ENCODE data around the gene DHRS11. TPM values are rescaled to one million over a fixed set of nuclear protein-coding genes. Genes with fewer than 3 reads are reported as not detected.

DHRS11 gene
- polyA plus RNA-seq, 1 donor from 2014 or later = 18.6 TPM

GRCh38 chr17:36576793-36577192, 14.9 kb upstream of the DHRS11 start (continued):
- TF ChIP-seq, protein P1, sequence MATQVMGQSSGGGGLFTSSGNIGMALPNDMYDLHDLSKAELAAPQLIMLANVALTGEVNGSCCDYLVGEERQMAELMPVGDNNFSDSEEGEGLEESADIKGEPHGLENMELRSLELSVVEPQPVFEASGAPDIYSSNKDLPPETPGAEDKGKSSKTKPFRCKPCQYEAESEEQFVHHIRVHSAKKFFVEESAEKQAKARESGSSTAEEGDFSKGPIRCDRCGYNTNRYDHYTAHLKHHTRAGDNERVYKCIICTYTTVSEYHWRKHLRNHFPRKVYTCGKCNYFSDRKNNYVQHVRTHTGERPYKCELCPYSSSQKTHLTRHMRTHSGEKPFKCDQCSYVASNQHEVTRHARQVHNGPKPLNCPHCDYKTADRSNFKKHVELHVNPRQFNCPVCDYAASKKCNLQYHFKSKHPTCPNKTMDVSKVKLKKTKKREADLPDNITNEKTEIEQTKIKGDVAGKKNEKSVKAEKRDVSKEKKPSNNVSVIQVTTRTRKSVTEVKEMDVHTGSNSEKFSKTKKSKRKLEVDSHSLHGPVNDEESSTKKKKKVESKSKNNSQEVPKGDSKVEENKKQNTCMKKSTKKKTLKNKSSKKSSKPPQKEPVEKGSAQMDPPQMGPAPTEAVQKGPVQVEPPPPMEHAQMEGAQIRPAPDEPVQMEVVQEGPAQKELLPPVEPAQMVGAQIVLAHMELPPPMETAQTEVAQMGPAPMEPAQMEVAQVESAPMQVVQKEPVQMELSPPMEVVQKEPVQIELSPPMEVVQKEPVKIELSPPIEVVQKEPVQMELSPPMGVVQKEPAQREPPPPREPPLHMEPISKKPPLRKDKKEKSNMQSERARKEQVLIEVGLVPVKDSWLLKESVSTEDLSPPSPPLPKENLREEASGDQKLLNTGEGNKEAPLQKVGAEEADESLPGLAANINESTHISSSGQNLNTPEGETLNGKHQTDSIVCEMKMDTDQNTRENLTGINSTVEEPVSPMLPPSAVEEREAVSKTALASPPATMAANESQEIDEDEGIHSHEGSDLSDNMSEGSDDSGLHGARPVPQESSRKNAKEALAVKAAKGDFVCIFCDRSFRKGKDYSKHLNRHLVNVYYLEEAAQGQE (IDR thresholded peaks at IDR 0.05; ENCODE audit: borderline replicate concordance) = no peak

DNA sequence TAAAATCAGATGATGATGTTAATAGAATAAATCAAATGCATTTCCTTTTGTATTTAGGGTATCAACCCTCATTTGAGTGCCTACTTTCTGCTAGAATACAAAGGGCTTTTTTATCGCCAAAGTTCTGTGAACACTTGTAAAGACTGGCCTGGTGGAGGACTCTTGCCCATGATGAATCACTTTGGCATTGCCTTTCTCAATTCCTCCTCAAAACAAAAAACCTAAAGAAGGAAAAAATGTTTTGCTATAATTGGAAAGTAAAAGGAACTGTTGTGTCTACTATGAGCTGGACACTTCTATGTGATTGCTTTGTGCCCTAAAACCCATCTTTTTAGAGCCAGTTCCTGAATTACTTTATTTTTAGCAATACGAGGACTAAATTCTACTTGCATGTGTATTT, 13.0 kb upstream of the DHRS11 start:
- H3K27ac ChIP-seq (ENCODE audit: low read length) = no peak overlapping the region
- H3K36me3 ChIP-seq (ENCODE audit: insufficient read depth, low read length) = no peaks in the 10 kb centered on the region
- no peak overlapping the region for H3K4me2 ChIP-seq (ENCODE audit: low read length)
- no peaks in the 10 kb centered on the region for H3K9me3 ChIP-seq (ENCODE audit: low read length)
- no peaks in the 10 kb centered on the region for H3K27me3 ChIP-seq (ENCODE audit: insufficient read depth, low read depth, low read length)
- H2AFZ ChIP-seq (ENCODE audit: low read depth, low read length) = no peak overlapping the region
- H3K4me3 ChIP-seq (ENCODE audit: low read length) = no peak overlapping the region
- no peaks in the 10 kb centered on the region for H3K9me2 ChIP-seq (ENCODE audit: insufficient read depth, low read length)
- TF ChIP-seq, protein P1 (IDR thresholded peaks at IDR 0.05; ENCODE audit: borderline replicate concordance) = no peak
- TF ChIP-seq EP300 (conservative IDR thresholded peaks at IDR 0.05; ENCODE audit: poor library complexity, severe bottlenecking) = no peak
- TF ChIP-seq RAD21 (conservative IDR thresholded peaks at IDR 0.05) = no peak
- TF ChIP-seq CTCF (IDR thresholded peaks at IDR 0.05; ENCODE audit: poor library complexity, severe bottlenecking) = no peak
- no peak for TF ChIP-seq EZH2 (IDR thresholded peaks at IDR 0.05; ENCODE audit: borderline replicate concordance, insufficient read depth, low read length, poor library complexity, severe bottlenecking)
- no peak for TF ChIP-seq TAF1 (IDR thresholded peaks at IDR 0.05; ENCODE audit: low read depth)
- TF ChIP-seq SMC3 (conservative IDR thresholded peaks at IDR 0.05; ENCODE audit: poor library complexity) = no peak
- TF ChIP-seq MXI1 (conservative IDR thresholded peaks at IDR 0.05; ENCODE audit: poor library complexity, severe bottlenecking) = no peak
- TF ChIP-seq POLR2AphosphoS5 (IDR thresholded peaks at IDR 0.05) = no peak
- H3K9ac ChIP-seq (ENCODE audit: low read length) = no peak overlapping the region
- no peaks in the 10 kb centered on the region for H3F3A ChIP-seq (ENCODE audit: insufficient read depth, low read length, poor library complexity, severe bottlenecking)
- H4K20me1 ChIP-seq (ENCODE audit: insufficient read depth) = no peaks in the 10 kb centered on the region
- no peaks in the 10 kb centered on the region for H3K79me2 ChIP-seq (replicated peaks; ENCODE audit: insufficient read depth, low read length)
